Measurements from ENCODE around the gene BCKDHB. TPM values are rescaled to one million over a fixed set of nuclear protein-coding genes. Genes with fewer than 3 reads are reported as not detected.

The BCKDHB gene
- total and polyA plus RNA-seq, 2 of the 4 experiments (the other 2 are of a cell fraction) = 11.2 to 11.8 TPM

- Histone ChIP-seq H3K79me1 (ENCODE audit: low read depth in 1 of 2, low read length in 2 of 2) (no peaks in the 10 kb centered on the region), H2BK5ac (ENCODE audit: low read depth, low read length, poor library complexity, severe bottlenecking) (no peak overlapping the region), H4K91ac (ENCODE audit: insufficient read depth, low read depth, low read length) (no peak overlapping the region), H4K8ac (ENCODE audit: low read depth in 2 of 2, low read length in 2 of 2) (no peak overlapping the region), H3K9ac (ENCODE audit: low read depth, low read length) (no peak overlapping the region), H3K27ac (ENCODE audit: insufficient read depth, low read length) (no peak overlapping the region), H2BK20ac (ENCODE audit: low read depth, low read length) (no peak overlapping the region), H2AK9ac (replicated peaks; ENCODE audit: low read depth, low read length, poor library complexity) (no peak overlapping the region), H3K4me3 (ENCODE audit: insufficient read depth, low read depth, low read length) (no peak overlapping the region), H3K9me1 (ENCODE audit: insufficient read depth, low read length) (no peaks in the 10 kb centered on the region), H2AK5ac (ENCODE audit: low read depth, low read length) (no peak overlapping the region), H4K5ac (ENCODE audit: low read depth, low read length) (no peak overlapping the region), H3K4ac (ENCODE audit: low read depth, low read length) (no peak overlapping the region), H2AFZ (replicated peaks; ENCODE audit: low read length, poor library complexity) (no peak overlapping the region), H3K9me3 (ENCODE audit: control insufficient read depth, insufficient read depth, low read length) (no peaks in the 10 kb centered on the region), H3K23ac (ENCODE audit: low read depth, low read length) (no peak overlapping the region), H2BK15ac (ENCODE audit: low read depth, low read length) (no peak overlapping the region), H2BK120ac (ENCODE audit: low read depth, low read length) (no peak overlapping the region), H3K14ac (replicated peaks; ENCODE audit: low read depth, low read length) (no peak overlapping the region), H3K56ac (ENCODE audit: extremely low read depth, insufficient read depth, low read length) (no peak overlapping the region), H3K27me3 (ENCODE audit: control insufficient read depth, insufficient read depth, low read length) (no peaks in the 10 kb centered on the region), H3K4me2 (ENCODE audit: low read depth, low read length) (no peak overlapping the region), H3K36me3 (ENCODE audit: control insufficient read depth, insufficient read depth, low read length) (no peaks in the 10 kb centered on the region; the same call in 1 of the 2 replicates), H3K4me1 (ENCODE audit: control insufficient read depth, insufficient read depth, low read length) (no peaks in the 10 kb centered on the region; the same call in 1 of the 2 replicates), H4K20me1 (ENCODE audit: insufficient read depth, low read length) (no peaks in the 10 kb centered on the region), H3K18ac (ENCODE audit: low read depth, low read length) (no peak overlapping the region)
- no peak for ATAC-seq (ENCODE audit: low read depth)
- dilution Hi-C loops (cut with HindIII; ENCODE audit: low sequenced_read_pairs, unreplicated experiment) = no loop called here
- DNase-seq = no peak
- in situ Hi-C loops (cut with MboI; ENCODE audit: low sequenced_read_pairs) = no loop called here
- TF ChIP-seq NFE2L2 (IDR thresholded peaks at IDR 0.05; ENCODE audit: low read depth, low read length) (no peak), RFX5 (IDR thresholded peaks at IDR 0.05; ENCODE audit: low read depth, low read length) (no peak), ELK1 (IDR thresholded peaks at IDR 0.05; ENCODE audit: borderline replicate concordance, low read depth, low read length) (no peak), MAZ (IDR thresholded peaks at IDR 0.05; ENCODE audit: borderline replicate concordance, low read depth, low read length) (no peak), POLR2A (IDR thresholded peaks at IDR 0.05; ENCODE audit: low read depth, low read length) (no peak), BHLHE40 (IDR thresholded peaks at IDR 0.05; ENCODE audit: low read depth, low read length) (no peak), SMC3 (IDR thresholded peaks at IDR 0.05; ENCODE audit: low read depth, low read length) (no peak), MAFK (IDR thresholded peaks at IDR 0.05; ENCODE audit: low read depth, low read length) (no peak), RAD21 (IDR thresholded peaks at IDR 0.05; ENCODE audit: low read length) (no peak), CEBPB (IDR thresholded peaks at IDR 0.05; ENCODE audit: low read depth, low read length) (no peak), CHD1 (IDR thresholded peaks at IDR 0.05; ENCODE audit: low read depth, low read length) (no peak), FOS (IDR thresholded peaks at IDR 0.05; ENCODE audit: low read depth, low read length) (no peak), USF2 (IDR thresholded peaks at IDR 0.05; ENCODE audit: low read depth, low read length) (no peak), CTCF (conservative IDR thresholded peaks at IDR 0.05; ENCODE audit: low read depth, low read length) (no peak), MXI1 (IDR thresholded peaks at IDR 0.05; ENCODE audit: borderline replicate concordance, low read depth, low read length) (no peak), RCOR1 (IDR thresholded peaks at IDR 0.05; ENCODE audit: insufficient replicate concordance, low read length) (no peak)
- no TSS peak for BruUV-seq (replicated peaks)
- ChIA-PET POLR2A (ENCODE audit: unreplicated experiment) (no interaction called here), CTCF (no interaction called here)
- intact Hi-C loops (cut with micrococcal nuclease) = loop anchor here (10.0 kb wide), 1 partner anchor 89 kb away; no protein-coding TSS in a partner anchor
- WGBS, 2 experiments (ENCODE audit: extremely low coverage in 2 of 2, insufficient read length in 1 of 2) = no CpG with 5 or more reads among the region's 1 CpG
Observed at GRCh38 chr6:80235647-80236046, 129.2 kb downstream of the BCKDHB start.

All from IMR-90 (cell line).